GM12878 (cell line): ENCODE results near the gene CRYBA2. TPM values are rescaled to one million over a fixed set of nuclear protein-coding genes. Genes with fewer than 3 reads are reported as not detected.

Experiments used
- ATAC-seq: fragments of 200-7000 bp; cut with Tn5 transposase; 3 replicates; pipeline ENCODE4 v1.9.1; 2020; ENCODE audit warnings: mild to moderate bottlenecking, moderate library complexity
- BruUV-seq: library from RNA; stranded (reverse); fragments of 400-500 nt; replicated peaks from 2 replicates; lab custom pipeline; 2021; lab: Mats Ljungman, UMichigan
- CTCF ChIA-PET: fragments of 300-600 bp; sonication (Branson Sonifier 250); formaldehyde crosslinking; extraction: SDS; loops from one replicate; lab custom pipeline; 2021; ENCODE audit warnings: inconsistent platforms; lab: Yijun Ruan, JAX
- POLR2A ChIA-PET: fragments of 350-600 bp; formaldehyde crosslinking; extraction: SDS; loops from one replicate; lab custom pipeline; 2021; ENCODE audit warnings: inconsistent platforms; lab: Charles Lee
- RAD21 ChIA-PET: fragments of 300-600 bp; sonication (Branson Sonifier 250); formaldehyde crosslinking; loops from one replicate; lab custom pipeline; 2023; ENCODE audit warnings: antibody characterized with exemption; ENCODE audit not compliant: unreplicated experiment; lab: Charles Lee
- SMC1A ChIA-PET: fragments of 300-600 bp; sonication (Branson Sonifier 250); formaldehyde crosslinking; loops from one replicate; lab custom pipeline; 2023; ENCODE audit not compliant: unreplicated experiment, uncharacterized antibody; lab: Charles Lee
- DNase-seq: peaks from one replicate; pipeline ENCODE4 v3.0.0-alpha.2; 2011; ENCODE audit warnings: low read depth, low spot score
- FAIRE-seq: peaks from 3 replicates; lab custom pipeline; 2011; peaks lifted over from hg19 to GRCh38; lab: Jason Lieb, UNC
- H2AFZ ChIP-seq: 2 replicates; pipeline ENCODE4 v1.6.0; 2011; ENCODE audit warnings: low read depth, low read length, control low read depth; ENCODE audit not compliant: control insufficient read depth
- H3K27ac ChIP-seq: 2 replicates; pipeline ENCODE4 v1.5.1; 2011; ENCODE audit warnings: control low read depth; ENCODE audit not compliant: control insufficient read depth, insufficient read depth
- H3K27me3 ChIP-seq, 2 experiments: replicated peaks in 1 of 2; 2 replicates each; pipeline versions ENCODE4 v1.6.0 to v1.6.1; 2011; ENCODE audit warnings: low read length in 1 of 2; ENCODE audit not compliant: control insufficient read depth in 2 of 2, insufficient read depth in 2 of 2
- H3K36me3 ChIP-seq, 2 experiments: 2 replicates each; pipeline ENCODE4 v1.5.1; 2011; ENCODE audit warnings: low read length in 1 of 2; ENCODE audit not compliant: control insufficient read depth in 2 of 2, insufficient read depth in 2 of 2
- H3K4me1 ChIP-seq: 2 replicates; pipeline ENCODE4 v1.6.1; 2011; ENCODE audit warnings: mild to moderate bottlenecking, low read length, moderate library complexity, mixed read lengths; ENCODE audit not compliant: control insufficient read depth, insufficient read depth
- H3K4me2 ChIP-seq: 2 replicates; pipeline ENCODE4 v1.6.0; 2011; ENCODE audit warnings: control low read depth; ENCODE audit not compliant: control insufficient read depth, insufficient read depth
- H3K4me3 ChIP-seq: fragments of 200-600 bp; sonication (generic); 2 replicates; pipeline ENCODE4 v1.5.1; 2016
- H3K79me2 ChIP-seq: 2 replicates; pipeline ENCODE4 v1.6.0; 2011; ENCODE audit warnings: low read length; ENCODE audit not compliant: control insufficient read depth, insufficient read depth
- H3K9ac ChIP-seq: 2 replicates; pipeline ENCODE4 v1.8.0; 2011; ENCODE audit warnings: low read length, control low read depth, mixed read lengths; ENCODE audit not compliant: control insufficient read depth, insufficient read depth
- H3K9me3 ChIP-seq: replicated peaks from 3 replicates; pipeline ENCODE4 v1.5.1; 2011; ENCODE audit warnings: mild to moderate bottlenecking, low read length; ENCODE audit not compliant: control insufficient read depth, insufficient read depth
- H4K20me1 ChIP-seq: 2 replicates; pipeline ENCODE4 v1.6.0; 2011; ENCODE audit not compliant: control insufficient read depth, insufficient read depth
- ETV6 ChIP-seq, 2 experiments: fragments of 450-650 bp in 1 of 2; IDR thresholded peaks in 1 of 2; conservative IDR thresholded peaks in 1 of 2; 2 replicates each; pipeline ENCODE4 v1.6.1; 2014; ENCODE audit warnings: antibody characterized with exemption in 1 of 2, borderline replicate concordance in 1 of 2, low read depth in 1 of 2, mild to moderate bottlenecking in 1 of 2, moderate library complexity in 1 of 2
- MTA2 ChIP-seq: fragments of 450-650 bp; IDR thresholded peaks from 2 replicates; pipeline ENCODE4 v1.6.1; 2016; ENCODE audit warnings: low read depth, mild to moderate bottlenecking, moderate library complexity
- NR2C2 ChIP-seq: IDR thresholded peaks from 2 replicates; pipeline ENCODE4 v1.6.1; 2011; ENCODE audit warnings: borderline replicate concordance, low read depth; ENCODE audit not compliant: control insufficient read depth, insufficient read length
- NR2F1 ChIP-seq: fragments of 450-650 bp; conservative IDR thresholded peaks from 2 replicates; pipeline ENCODE4 v1.6.1; 2017; ENCODE audit warnings: mild to moderate bottlenecking
- PAX5 ChIP-seq: IDR thresholded peaks from 2 replicates; pipeline ENCODE4 v1.6.1; 2011; ENCODE audit warnings: low read depth, low read length, borderline replicate concordance
- TCF7 ChIP-seq: IDR thresholded peaks from 2 replicates; pipeline ENCODE4 v1.6.1; 2014; ENCODE audit warnings: antibody characterized with exemption, borderline replicate concordance
- ZBTB11 ChIP-seq: fragments of 450-650 bp; formaldehyde crosslinking; IDR thresholded peaks from 2 replicates; pipeline ENCODE4 v1.5.0; 2022; ENCODE audit warnings: mild to moderate bottlenecking, missing genetic modification characterization
- WGBS: methylation state at CpG from one replicate; pipeline ENCODE4 v1.1.6; 2016; ENCODE audit warnings: low lambda C conversion rate; ENCODE audit not compliant: insufficient replicate concordance, insufficient coverage; ENCODE audit errors: missing lambda C conversion rate; 5-methylcytosine and 5-hydroxymethylcytosine counted together
- in situ Hi-C: fragments of 300-500 bp; cut with MboI; formaldehyde crosslinking; loops from 9 replicates; pipeline ENCODE4 v1.14.3; 2018; ENCODE audit warnings: mixed read lengths
- intact Hi-C: fragments of 100-400 bp; cut with micrococcal nuclease; formaldehyde crosslinking; loops from one replicate; pipeline ENCODE4 v1.14.2; 2022; ENCODE audit not compliant: unreplicated experiment
- polyA plus RNA-seq, 11 experiments: library from polyadenylated mRNA; depleted of rRNA in 4 of 11; unstranded in 6 of 11; stranded (reverse) in 5 of 11; fragments of >200 nt; fragmentation: Nextera tagmentation in 4 of 11; fragmentation: Illumina TruSeq in 1 of 11; extraction: Ambion mirVana in 4 of 11; extraction: Trizol in 1 of 11; gene quantifications; 1 replicate in 1 of 11; 2 replicates in 10 of 11; pipeline versions ENCODE4 v1.2.1 to v1.2.3, GENCODE V29; 2011 to 2016; ENCODE audit warnings: inconsistent platforms in 2 of 11, missing spikeins in 2 of 11, low read depth in 1 of 11
- total RNA-seq, 4 experiments: library from RNA; depleted of rRNA in 3 of 4; stranded (reverse); fragments of >200 nt in 3 of 4; fragmentation: Illumina TruSeq in 1 of 4; extraction: Trizol in 1 of 4; gene quantifications; 2 replicates each; pipeline versions ENCODE4 v1.2.1 to v1.2.3, GENCODE V29; 2013 to 2021

CRYBA2 gene
- total and polyA plus RNA-seq, 10 of the 15 experiments (the other 5 are each of a cell fraction or from before 2014, with no cell fraction given): not detected

GRCh38 chr2:218995561-218995960 lies 2.3 kb upstream of the CRYBA2 start:
- POLR2A ChIA-PET: no interaction called here
- Histone ChIP-seq H3K79me2 (no peaks in the 10 kb centered on the region), H3K4me1 (no peaks in the 10 kb centered on the region), H3K27ac (no peak overlapping the region), H3K9ac (no peak overlapping the region), H3K9me3 (no peaks in the 10 kb centered on the region), H4K20me1 (no peaks in the 10 kb centered on the region), H3K4me3 (no peak overlapping the region), H3K4me2 (no peak overlapping the region), H3K36me3 (no peaks in the 10 kb centered on the region), H2AFZ (no peak overlapping the region), H3K27me3 (peaks cover 18 to 28% of the 10 kb centered on the region in 2 experiments)
- RAD21 ChIA-PET: interaction anchor here (1.5 to 1.8 kb wide), 4 partner anchors 89 to 159 kb away, joined by 3 to 10 read pairs (median 5); no protein-coding TSS in a partner anchor
- intact Hi-C loops: no loop called here
- CTCF ChIA-PET: interaction anchor here (0.8 to 3.3 kb wide), 19 partner anchors 13 to 164 kb away, joined by 3 to 13 read pairs (median 4); partner anchors contain the start of gene CDK5R2
- in situ Hi-C loops: no loop called here
- DNase-seq: no peak
- BruUV-seq: no TSS peak
- TF ChIP-seq NR2C2: no peak
- 9% methylated on average over 8 of the region's 8 CpGs for WGBS
- no peak; the same call in 2 of the 3 replicates for ATAC-seq
- SMC1A ChIA-PET: interaction anchor here (0.6 kb wide), 1 partner anchor 63 kb away, joined by 3 read pairs; no protein-coding TSS in a partner anchor
- no peak for FAIRE-seq

- BruUV-seq: no TSS peak
- no peak overlapping the region for H3K4me2 ChIP-seq
- TF ChIP-seq TCF7 (no peak), PAX5 (no peak), MTA2 (no peak), ETV6 (conservative IDR thresholded peaks at IDR 0.05 in 1 of 2, IDR thresholded peaks at IDR 0.05 in 1 of 2; ENCODE audit: borderline replicate concordance in 1 of 2, low read depth in 1 of 2) (no peak), NR2F1 (no peak), ZBTB11 (no peak)
- peaks cover 3% of the 10 kb centered on the region; the same call in 1 of the 2 replicates for H4K20me1 ChIP-seq
- no peak overlapping the region for H3K27ac ChIP-seq
- ChIA-PET POLR2A (no interaction called here), RAD21 (no interaction called here), SMC1A (no interaction called here), CTCF (no interaction called here)
- no peak overlapping the region for H3K4me3 ChIP-seq
- intact Hi-C loops (no loop called here), in situ Hi-C loops (no loop called here)
- DNase-seq (no peak), ATAC-seq (no peak), FAIRE-seq (no peak)
- H3K27me3 ChIP-seq: peaks cover 19 to 27% of the 10 kb centered on the region in 2 experiments; a peak in 3 of 4 replicates
- no peaks in the 10 kb centered on the region for H3K9me3 ChIP-seq
- H3K4me1 ChIP-seq: no peaks in the 10 kb centered on the region
- H3K36me3 ChIP-seq: no peaks in the 10 kb centered on the region
- no peak overlapping the region for H2AFZ ChIP-seq
- WGBS: 19% methylated on average over 41 of the region's 44 CpGs
- H3K9ac ChIP-seq: no peak overlapping the region
- no peaks in the 10 kb centered on the region for H3K79me2 ChIP-seq
Observed at GRCh38 chr2:218992703-218993344, 398 bp downstream of the CRYBA2 start.
